ENCODE data around the gene TIGAR.

The TIGAR gene

GRCh38 chr12:4379405-4379804 is 58.4 kb downstream of the TIGAR start, which contains the start of gene FGF23:
Gene FGF23, minus strand, starts transcription at chr12:4379712. Its CDS starts 130 bp downstream, at chr12:4379582.
- no peak for DNase-seq (ENCODE audit: low spot score)

DNA sequence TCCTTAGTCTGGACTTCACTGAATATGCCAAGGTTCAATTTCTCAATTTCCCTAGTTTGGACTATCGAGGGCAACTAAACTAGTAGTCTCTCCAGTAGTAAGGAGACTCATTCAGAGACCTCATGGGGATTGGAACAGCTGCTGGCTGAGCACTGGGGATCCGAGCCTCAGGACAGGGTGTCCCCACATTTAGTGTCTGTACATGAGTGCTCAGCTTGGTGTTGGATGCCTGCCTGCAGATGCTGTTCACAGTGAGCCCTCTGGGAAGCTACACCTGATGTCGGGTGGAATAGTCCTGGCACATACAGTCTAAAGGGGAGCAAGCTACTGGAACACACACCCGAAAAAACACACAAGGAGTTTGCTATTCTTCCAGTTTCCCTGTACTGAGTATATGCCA is 59.3 kb downstream of the TIGAR start:
- DNase-seq (ENCODE audit: low spot score), result no peak

- no peak for DNase-seq (ENCODE audit: low spot score)
Observed at GRCh38 chr12:4383304-4383865, 62.4 kb downstream of the TIGAR start.

- DNase-seq (ENCODE audit: low spot score), result no peak
Observed at GRCh38 chr12:4386801-4387200, 65.8 kb downstream of the TIGAR start.

- no peak for DNase-seq (ENCODE audit: low spot score)
Observed at GRCh38 chr12:4387607-4388006, 66.6 kb downstream of the TIGAR start.

DNA sequence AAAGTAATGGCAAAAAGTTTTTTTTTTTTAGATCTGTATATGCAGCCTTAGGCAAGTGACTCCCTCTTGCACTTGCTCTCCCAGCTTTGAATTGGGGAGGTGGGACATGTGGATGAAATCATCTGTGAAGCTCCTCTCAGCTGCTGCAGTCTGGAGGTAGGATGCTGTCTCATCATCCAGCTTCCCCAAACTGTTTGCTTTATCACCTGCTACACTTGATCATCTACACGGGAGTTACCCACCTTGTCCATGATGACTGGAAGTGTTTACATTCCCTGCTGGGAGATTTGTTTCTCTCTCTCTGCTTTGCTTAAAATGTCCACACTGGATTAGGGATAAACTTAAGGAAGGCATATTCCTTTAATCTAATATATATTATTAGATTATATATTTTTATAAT is 67.0 kb downstream of the TIGAR start:
- DNase-seq (ENCODE audit: low spot score), result no peak

DNA sequence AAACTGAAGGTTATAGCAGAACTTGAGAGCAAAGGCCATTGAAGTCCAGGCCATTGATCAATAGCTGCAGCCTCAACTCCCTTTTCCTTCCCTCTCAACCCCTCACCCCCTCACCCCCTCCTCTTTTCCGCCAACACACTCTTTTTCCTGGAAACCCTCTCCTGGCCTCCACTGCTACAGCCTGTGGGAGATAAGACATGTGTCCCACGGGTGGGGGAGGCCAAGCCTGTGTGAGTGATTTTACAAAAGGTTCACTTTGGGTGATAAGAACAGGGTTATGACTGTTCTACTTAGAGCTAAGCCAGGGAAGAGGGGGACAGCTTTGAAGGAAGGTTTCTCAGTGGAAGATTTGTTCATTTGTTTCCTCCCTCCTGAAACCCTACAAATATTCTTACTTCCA is 67.6 kb downstream of the TIGAR start:
- no peak for DNase-seq (ENCODE audit: low spot score)

GRCh38 chr12:4392223-4392742 is 71.3 kb downstream of the TIGAR start:
- no peak for DNase-seq (ENCODE audit: low spot score)

- no peak for DNase-seq (ENCODE audit: low spot score)
Observed at GRCh38 chr12:4393211-4393610, 72.2 kb downstream of the TIGAR start.

- DNase-seq (ENCODE audit: low spot score), result no peak
Observed at GRCh38 chr12:4395818-4396217, 74.8 kb downstream of the TIGAR start.

DNA sequence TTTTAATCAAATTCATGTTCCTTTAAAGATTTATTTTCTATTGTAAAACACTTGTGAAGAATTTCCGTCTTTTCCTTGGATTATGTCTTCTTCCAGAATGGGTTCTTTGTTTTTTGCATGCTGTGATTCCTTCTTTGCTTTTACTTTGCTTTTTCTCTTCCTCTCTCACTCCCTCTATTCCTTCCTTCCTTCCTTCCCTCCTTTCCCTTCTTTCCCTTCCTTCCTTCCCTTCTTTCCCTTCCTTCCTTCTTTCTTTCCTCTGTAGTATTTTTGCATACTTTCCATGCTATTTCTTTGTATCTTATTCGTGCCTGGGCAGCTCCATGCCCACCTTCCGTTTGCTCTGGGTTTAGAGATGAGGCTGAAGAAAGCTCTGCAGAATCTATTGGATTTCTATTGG is 80.1 kb downstream of the TIGAR start:
- DNase-seq (ENCODE audit: low spot score), result no peak

GRCh38 chr12:4402996-4403395 is 82.0 kb downstream of the TIGAR start:
- no peak for DNase-seq (ENCODE audit: low spot score)
